Astrocyte (in vitro differentiated cells and primary cell): Measurements from ENCODE around the gene LEFTY2. TPM values are rescaled to one million over a fixed set of nuclear protein-coding genes. Genes with fewer than 3 reads are reported as not detected.
A peak's percentile ranks its signal among the peaks of the same experiment; 100 is the strongest.

ENCODE experiments used
- DNase-seq: peaks from one replicate; pipeline ENCODE4 v3.0.0-alpha.2; 2010; ENCODE audit warnings: low read depth
- FAIRE-seq: peaks from 2 replicates; lab custom pipeline; 2011; peaks lifted over from hg19 to GRCh38; lab: Jason Lieb, UNC
- H2AFZ ChIP-seq: 2 replicates; pipeline ENCODE4 v1.6.0; 2012; ENCODE audit warnings: low read depth, low read length, inconsistent platforms
- H3K27ac ChIP-seq: 2 replicates; pipeline ENCODE4 v1.5.1; 2011; ENCODE audit warnings: low read depth, low read length, inconsistent platforms
- H3K27me3 ChIP-seq: 2 replicates; pipeline ENCODE4 v1.6.0; 2011; ENCODE audit warnings: low read length, inconsistent platforms; ENCODE audit not compliant: insufficient read depth
- H3K36me3 ChIP-seq: 2 replicates; pipeline ENCODE4 v1.5.1; 2011; ENCODE audit warnings: low read length, inconsistent platforms; ENCODE audit not compliant: insufficient read depth
- H3K4me1 ChIP-seq: 2 replicates; pipeline ENCODE4 v1.5.1; 2011; ENCODE audit warnings: low read length, inconsistent platforms; ENCODE audit not compliant: insufficient read depth
- H3K4me2 ChIP-seq: 2 replicates; pipeline ENCODE4 v1.6.0; 2012; ENCODE audit warnings: low read length, inconsistent platforms
- H3K4me3 ChIP-seq: 2 replicates; pipeline ENCODE4 v1.5.1; 2011; ENCODE audit warnings: low read depth, mild to moderate bottlenecking, low read length, inconsistent platforms; ENCODE audit not compliant: insufficient read depth
- H3K79me2 ChIP-seq: 2 replicates; pipeline ENCODE4 v1.6.0; 2012; ENCODE audit warnings: mild to moderate bottlenecking, low read length, inconsistent platforms; ENCODE audit not compliant: insufficient read depth
- H3K9ac ChIP-seq: 2 replicates; pipeline ENCODE4 v1.6.0; 2012; ENCODE audit warnings: mild to moderate bottlenecking, low read length, inconsistent platforms
- H3K9me3 ChIP-seq: 2 replicates; pipeline ENCODE4 v1.5.1; 2012; ENCODE audit warnings: low read depth, mild to moderate bottlenecking, low read length, inconsistent platforms; ENCODE audit not compliant: insufficient read depth
- H4K20me1 ChIP-seq: 2 replicates; pipeline ENCODE4 v1.6.0; 2012; ENCODE audit warnings: low read length, inconsistent platforms; ENCODE audit not compliant: insufficient read depth
- H3K27ac Mint-ChIP-seq: one replicate; pipeline ENCODE4 v1.8.0; 2021; ENCODE audit warnings: mild to moderate bottlenecking, mixed read lengths; ENCODE audit not compliant: unreplicated experiment
- H3K27me3 Mint-ChIP-seq: one replicate; pipeline ENCODE4 v1.8.0; 2021; ENCODE audit warnings: low read depth, mixed read lengths; ENCODE audit not compliant: unreplicated experiment
- H3K36me3 Mint-ChIP-seq: one replicate; pipeline ENCODE4 v1.8.0; 2021; ENCODE audit warnings: low read depth, mixed read lengths; ENCODE audit not compliant: unreplicated experiment
- H3K4me1 Mint-ChIP-seq: one replicate; pipeline ENCODE4 v1.8.0; 2021; ENCODE audit warnings: low read depth, mixed read lengths; ENCODE audit not compliant: unreplicated experiment
- H3K4me3 Mint-ChIP-seq: one replicate; pipeline ENCODE4 v1.8.0; 2021; ENCODE audit warnings: mild to moderate bottlenecking, moderate library complexity, mixed read lengths; ENCODE audit not compliant: unreplicated experiment
- H3K9me3 Mint-ChIP-seq: one replicate; pipeline ENCODE4 v1.8.0; 2021; ENCODE audit warnings: mild to moderate bottlenecking, mixed read lengths; ENCODE audit not compliant: unreplicated experiment
- EZH2 ChIP-seq: IDR thresholded peaks from 2 replicates; pipeline ENCODE4 v1.6.1; 2012; ENCODE audit warnings: mild to moderate bottlenecking, low read length, inconsistent platforms; ENCODE audit not compliant: insufficient read depth
- total RNA-seq: library from RNA; stranded (reverse); gene quantifications from 2 replicates; pipeline ENCODE4 v1.2.1, GENCODE V29; 2021
- TF ChIP-seq, protein P1 (sequence below): IDR thresholded peaks from 2 replicates; pipeline ENCODE4 v1.5.1; 2011; ENCODE audit warnings: low read depth, mild to moderate bottlenecking, inconsistent platforms, low read length, moderate library complexity; ENCODE audit not compliant: insufficient read depth

Gene LEFTY2
- total RNA-seq, 1 donor from 2014 or later: 7.0 TPM

DNA sequence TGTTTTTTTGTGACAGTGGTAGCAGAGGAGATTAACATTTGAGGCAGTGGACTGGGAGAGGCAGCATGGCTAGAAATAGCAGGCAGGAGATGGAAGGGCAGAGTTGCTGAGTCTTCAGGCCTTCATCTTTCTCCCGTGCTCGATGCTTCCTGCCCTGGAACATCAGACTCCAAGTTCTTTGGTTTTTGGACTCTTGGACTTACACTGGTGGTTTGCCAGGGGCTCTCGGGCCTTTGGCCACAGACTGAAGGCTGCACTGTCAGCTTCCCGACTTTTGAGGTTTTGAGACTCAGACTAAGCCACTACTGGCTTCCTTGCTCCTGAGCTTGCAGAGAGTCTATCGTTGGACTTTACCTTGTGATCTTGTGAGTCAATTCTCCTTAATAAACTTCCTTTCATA, 24.2 kb upstream of the LEFTY2 start:
- no peak overlapping the region for H3K4me2 ChIP-seq
- Mint-ChIP-seq H3K36me3 (no peaks in the 10 kb centered on the region), H3K4me3 (no peak overlapping the region), H3K27me3 (peaks cover 6% of the 10 kb centered on the region), H3K9me3 (peaks cover 6% of the 10 kb centered on the region), H3K27ac (no peak overlapping the region), H3K4me1 (peaks cover 4% of the 10 kb centered on the region)
- H3K4me1 ChIP-seq: no peaks in the 10 kb centered on the region
- H3K27me3 ChIP-seq: no peaks in the 10 kb centered on the region
- TF ChIP-seq, protein P1, sequence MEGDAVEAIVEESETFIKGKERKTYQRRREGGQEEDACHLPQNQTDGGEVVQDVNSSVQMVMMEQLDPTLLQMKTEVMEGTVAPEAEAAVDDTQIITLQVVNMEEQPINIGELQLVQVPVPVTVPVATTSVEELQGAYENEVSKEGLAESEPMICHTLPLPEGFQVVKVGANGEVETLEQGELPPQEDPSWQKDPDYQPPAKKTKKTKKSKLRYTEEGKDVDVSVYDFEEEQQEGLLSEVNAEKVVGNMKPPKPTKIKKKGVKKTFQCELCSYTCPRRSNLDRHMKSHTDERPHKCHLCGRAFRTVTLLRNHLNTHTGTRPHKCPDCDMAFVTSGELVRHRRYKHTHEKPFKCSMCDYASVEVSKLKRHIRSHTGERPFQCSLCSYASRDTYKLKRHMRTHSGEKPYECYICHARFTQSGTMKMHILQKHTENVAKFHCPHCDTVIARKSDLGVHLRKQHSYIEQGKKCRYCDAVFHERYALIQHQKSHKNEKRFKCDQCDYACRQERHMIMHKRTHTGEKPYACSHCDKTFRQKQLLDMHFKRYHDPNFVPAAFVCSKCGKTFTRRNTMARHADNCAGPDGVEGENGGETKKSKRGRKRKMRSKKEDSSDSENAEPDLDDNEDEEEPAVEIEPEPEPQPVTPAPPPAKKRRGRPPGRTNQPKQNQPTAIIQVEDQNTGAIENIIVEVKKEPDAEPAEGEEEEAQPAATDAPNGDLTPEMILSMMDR: no peak
- TF ChIP-seq EZH2: no peak
- H3K27ac ChIP-seq: no peak overlapping the region
- no peaks in the 10 kb centered on the region for H3K79me2 ChIP-seq
- H2AFZ ChIP-seq: no peak overlapping the region
- DNase-seq (no peak), FAIRE-seq (no peak)
- H3K9me3 ChIP-seq: no peaks in the 10 kb centered on the region
- no peaks in the 10 kb centered on the region for H3K36me3 ChIP-seq
- H4K20me1 ChIP-seq: no peaks in the 10 kb centered on the region
- no peak overlapping the region for H3K4me3 ChIP-seq
- no peak overlapping the region for H3K9ac ChIP-seq

DNA sequence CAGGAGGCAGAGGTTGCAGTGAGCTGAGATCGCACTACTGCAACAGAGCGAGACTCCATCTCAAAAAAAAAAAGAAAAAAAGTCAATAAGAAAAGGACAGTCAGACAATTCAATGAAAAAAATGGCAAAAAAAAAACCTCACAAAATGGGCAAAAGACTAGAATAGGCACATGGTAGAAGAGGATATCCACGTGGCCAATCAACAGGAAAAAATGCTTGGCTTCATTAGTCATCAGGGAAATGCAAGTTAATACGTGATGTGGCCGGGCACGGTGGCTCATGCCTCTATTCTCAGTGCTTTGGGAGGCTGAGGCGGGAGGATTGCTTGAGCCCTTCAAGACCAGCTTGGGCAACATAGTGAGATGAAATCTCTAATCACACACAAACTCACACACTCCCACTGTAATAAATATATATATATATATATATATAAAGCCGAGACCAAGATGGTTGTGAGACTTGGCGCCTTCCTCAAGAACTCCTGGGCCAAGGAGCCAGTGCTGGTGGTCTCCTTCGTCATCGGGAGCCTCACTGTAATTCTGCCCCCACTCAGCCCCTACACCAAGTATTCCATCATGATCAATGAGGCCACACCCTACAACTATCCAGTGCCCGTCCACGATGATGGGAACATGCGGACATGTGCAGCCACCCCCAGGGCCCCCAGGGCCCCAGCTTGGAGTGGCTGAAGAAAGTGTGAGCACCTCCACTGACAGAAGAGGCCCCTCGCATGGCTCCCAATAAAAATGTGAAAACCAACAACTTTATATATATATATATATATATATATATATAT, 22.9 kb upstream of the LEFTY2 start:
- TF ChIP-seq EZH2: no peak
- TF ChIP-seq, protein P1: no peak
- no peak for FAIRE-seq
- no peaks in the 10 kb centered on the region for H3K9me3 ChIP-seq
- peaks cover 5% of the 10 kb centered on the region for H3K9me3 Mint-ChIP-seq
- no peaks in the 10 kb centered on the region for H3K4me1 ChIP-seq
- H3K27me3 Mint-ChIP-seq: peaks cover 9% of the 10 kb centered on the region
- H3K27ac Mint-ChIP-seq: no peak overlapping the region
- H3K79me2 ChIP-seq: no peaks in the 10 kb centered on the region
- H3K4me2 ChIP-seq: no peak overlapping the region
- no peak overlapping the region for H3K9ac ChIP-seq
- H3K27ac ChIP-seq: no peak overlapping the region
- no peak overlapping the region for H3K4me3 Mint-ChIP-seq
- H3K36me3 ChIP-seq: no peaks in the 10 kb centered on the region
- H3K4me1 Mint-ChIP-seq: peaks cover 4% of the 10 kb centered on the region
- DNase-seq: no peak
- no peak overlapping the region for H3K4me3 ChIP-seq
- no peaks in the 10 kb centered on the region for H4K20me1 ChIP-seq
- H2AFZ ChIP-seq: no peak overlapping the region
- no peaks in the 10 kb centered on the region for H3K36me3 Mint-ChIP-seq
- no peaks in the 10 kb centered on the region for H3K27me3 ChIP-seq

DNA sequence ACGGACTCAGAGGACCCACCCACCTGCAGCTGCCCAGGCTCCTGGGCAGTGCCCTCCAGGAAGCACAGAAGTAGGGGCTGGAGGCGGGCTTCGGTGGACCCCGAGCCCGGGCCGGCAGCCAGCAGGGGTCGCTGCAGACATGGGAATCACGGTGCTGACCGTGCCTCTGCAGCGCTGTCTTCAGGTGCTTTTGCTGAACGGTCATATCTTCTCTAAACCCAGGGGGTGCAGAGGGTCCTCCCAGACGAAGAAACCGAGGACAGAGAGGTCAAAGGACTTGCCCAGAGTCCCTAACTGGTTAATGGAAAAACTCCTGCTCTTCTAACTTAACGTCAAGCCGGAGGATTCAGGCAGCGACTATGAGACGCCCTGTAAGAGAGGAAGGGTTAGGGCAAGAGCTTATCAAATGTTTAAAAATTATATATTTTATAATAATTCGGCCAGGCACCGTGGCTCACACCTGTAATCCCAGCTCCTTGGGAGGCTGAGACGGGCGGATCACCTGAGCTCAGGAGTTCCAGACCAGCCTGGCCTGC, 21.5 kb upstream of the LEFTY2 start:
- Histone ChIP-seq H3K4me3 (no peak overlapping the region), H3K36me3 (no peaks in the 10 kb centered on the region), H3K79me2 (no peaks in the 10 kb centered on the region), H3K4me1 (no peaks in the 10 kb centered on the region), H3K27ac (no peak overlapping the region), H3K9ac (no peak overlapping the region), H3K27me3 (no peaks in the 10 kb centered on the region), H3K9me3 (no peaks in the 10 kb centered on the region), H4K20me1 (no peaks in the 10 kb centered on the region), H2AFZ (no peak overlapping the region), H3K4me2 (no peak overlapping the region)
- TF ChIP-seq, protein P1: peak; percentile 16
- TF ChIP-seq EZH2: no peak
- no peak for DNase-seq
- H3K9me3 Mint-ChIP-seq: peaks cover 2% of the 10 kb centered on the region
- H3K4me3 Mint-ChIP-seq: no peak overlapping the region
- FAIRE-seq: no peak
- no peaks in the 10 kb centered on the region for H3K36me3 Mint-ChIP-seq
- H3K27ac Mint-ChIP-seq: no peak overlapping the region
- H3K4me1 Mint-ChIP-seq: no peaks in the 10 kb centered on the region
- peaks cover 9% of the 10 kb centered on the region for H3K27me3 Mint-ChIP-seq
